ENCODE data around the gene ARL6IP1.
A peak's percentile ranks its signal among the peaks of the same experiment; 100 is the strongest.
"Not testable (repeated sequence)": the region's sequence is repeated elsewhere in the genome, so short reads cannot be mapped to it uniquely, and the experiment has no call there.

The ARL6IP1 gene

GRCh38 chr16:18797746-18798145 lies 3.6 kb downstream of the ARL6IP1 start:
- DNase-seq: no peak

GRCh38 chr16:18796377-18796776 lies 5.0 kb downstream of the ARL6IP1 start:
- DNase-seq: no peak

- DNase-seq: no peak
Measured at GRCh38 chr16:18792836-18793433, 8.4 kb downstream of the ARL6IP1 start.

GRCh38 chr16:18789850-18790706 lies 11.3 kb downstream of the ARL6IP1 start, which contains the start of gene RPS15A:
Gene RPS15A, minus strand, starts transcription at chr16:18790334. Its CDS starts 1,221 bp downstream, at chr16:18789113.
- peak; percentile 98 for DNase-seq

GRCh38 chr16:18789515-18789849 lies 11.9 kb downstream of the ARL6IP1 start:
- DNase-seq: no peak

- DNase-seq: peak; percentile 15
Measured at GRCh38 chr16:18788828-18789514, 12.4 kb downstream of the ARL6IP1 start.

- no peak for DNase-seq
Measured at GRCh38 chr16:18784917-18785623, 16.3 kb downstream of the ARL6IP1 start.

GRCh38 chr16:18783430-18784341 lies 17.7 kb downstream of the ARL6IP1 start:
- DNase-seq: no peak

GRCh38 chr16:18782697-18783429 lies 18.5 kb downstream of the ARL6IP1 start:
- DNase-seq: no peak

- not testable (repeated sequence) for DNase-seq
Measured at GRCh38 chr16:18781232-18781631, 20.1 kb downstream of the ARL6IP1 start.

- DNase-seq: not testable (repeated sequence)
Measured at GRCh38 chr16:18780460-18781026, 20.8 kb downstream of the ARL6IP1 start.

GRCh38 chr16:18777664-18778063 lies 23.7 kb downstream of the ARL6IP1 start:
- DNase-seq: not testable (repeated sequence)

GRCh38 chr16:18776334-18776733 lies 25.0 kb downstream of the ARL6IP1 start:
- not testable (repeated sequence) for DNase-seq

GRCh38 chr16:18774651-18775050 lies 26.7 kb downstream of the ARL6IP1 start:
- not testable (repeated sequence) for DNase-seq

- not testable (repeated sequence) for DNase-seq
Measured at GRCh38 chr16:18772171-18772570, 29.2 kb downstream of the ARL6IP1 start.

GRCh38 chr16:18770336-18770962 lies 30.9 kb downstream of the ARL6IP1 start:
- DNase-seq: not testable (repeated sequence)

GRCh38 chr16:18767217-18767616 lies 34.1 kb downstream of the ARL6IP1 start:
- not testable (repeated sequence) for DNase-seq

GRCh38 chr16:18762713-18763112 lies 38.6 kb downstream of the ARL6IP1 start:
- not testable (repeated sequence) for DNase-seq

GRCh38 chr16:18759598-18760520 lies 41.5 kb downstream of the ARL6IP1 start:
- not testable (repeated sequence) for DNase-seq
